Uterus (tissue), 2 donors: ENCODE measurements around the gene TNRC6C.

Experiments
- CTCF ChIP-seq, 4 experiments: fragments of 200-600 bp in 2 of 4; fragments of 450-650 bp in 2 of 4; sonication (generic) in 2 of 4; IDR thresholded peaks; one replicate each; pipeline ENCODE4 v1.5.1; 2016 to 2019; ENCODE audit warnings: antibody characterized with exemption in 4 of 4, mild to moderate bottlenecking in 2 of 4, moderate library complexity in 1 of 4
- POLR2A ChIP-seq, 2 donors: fragments of 450-650 bp; IDR thresholded peaks; one replicate each; pipeline ENCODE4 v1.6.1; 2016; ENCODE audit warnings: antibody characterized with exemption in 2 of 2, mild to moderate bottlenecking in 1 of 2, moderate library complexity in 1 of 2

- no peak for TF ChIP-seq CTCF (IDR thresholded peaks at IDR 0.05)
- TF ChIP-seq POLR2A (IDR thresholded peaks at IDR 0.05) = no peak
Observed at GRCh38 chr17:78031435-78031834, 72.9 kb downstream of the TNRC6C start.
